ENCODE measurements around the gene PNPO.

- no peak for TF ChIP-seq CTCF (IDR thresholded peaks at IDR 0.05; ENCODE audit: low read depth, low read length)
- TF ChIP-seq EZH2phosphoT487 (IDR thresholded peaks at IDR 0.05; ENCODE audit: low read depth): no peak
Measured at GRCh38 chr17:47899643-47900042, 41.7 kb upstream of the PNPO start.
